Stimulated activated CD8-positive, alpha-beta memory T cell treated with anti-CD3 and anti-CD28 coated beads, Interleukin-2, amount 100 ng/mL, for 48 hours (primary cell): ENCODE results near the gene PTPRN.

Experiments
- DNase-seq, 2 donors: peaks; one replicate each; pipeline ENCODE4 v3.0.0-alpha.2; 2020; ENCODE audit warnings: low read depth in 2 of 2

PTPRN gene

DNA sequence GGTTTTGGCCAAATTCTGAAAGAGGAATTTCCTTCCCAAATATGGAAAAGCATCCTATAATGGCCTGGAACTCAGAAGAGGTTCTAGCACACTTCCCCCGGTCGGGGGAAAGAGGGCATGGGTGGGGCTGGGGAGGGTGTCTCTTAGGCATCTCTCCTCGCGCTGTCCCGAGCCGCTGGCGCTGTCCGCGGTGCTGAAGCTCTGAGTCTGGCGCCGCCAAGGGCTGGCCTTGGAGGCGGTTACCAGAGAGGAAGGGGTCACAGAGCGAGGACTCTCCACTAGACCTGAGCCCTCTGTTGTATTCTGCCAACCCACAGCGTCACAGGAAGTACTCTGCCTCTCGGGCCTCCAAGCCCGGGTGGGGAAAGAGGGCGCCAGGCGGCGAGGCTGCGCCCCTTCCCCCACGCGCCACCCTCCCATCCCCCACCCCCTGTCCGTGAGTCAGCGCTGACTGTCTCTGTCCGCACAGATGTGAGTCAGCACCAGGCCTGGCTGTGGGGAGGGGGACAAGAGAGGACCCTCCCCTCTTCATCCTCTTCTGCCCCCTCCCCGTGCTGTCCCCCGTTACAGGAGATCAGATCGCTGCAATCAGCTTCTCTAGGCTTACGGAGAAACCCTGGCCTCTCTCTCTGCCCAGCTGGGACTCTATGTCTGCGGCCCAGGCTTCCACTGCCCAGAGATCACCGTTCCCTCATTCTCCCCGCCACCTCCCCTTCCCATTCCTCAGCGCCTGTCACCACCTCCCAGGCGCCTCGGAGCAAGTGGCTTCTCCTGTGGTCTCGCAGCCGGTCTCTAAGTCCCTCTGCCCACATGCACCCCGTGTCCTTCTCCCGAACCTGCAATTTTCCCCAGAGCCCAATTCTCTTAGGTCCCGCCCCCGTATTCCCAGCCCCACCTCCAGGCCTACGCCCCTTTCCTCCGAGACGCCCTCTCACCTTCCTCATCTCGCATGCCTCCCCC, 779 bp downstream of the PTPRN start:
- DNase-seq: peak; percentile 56 to 61

DNA sequence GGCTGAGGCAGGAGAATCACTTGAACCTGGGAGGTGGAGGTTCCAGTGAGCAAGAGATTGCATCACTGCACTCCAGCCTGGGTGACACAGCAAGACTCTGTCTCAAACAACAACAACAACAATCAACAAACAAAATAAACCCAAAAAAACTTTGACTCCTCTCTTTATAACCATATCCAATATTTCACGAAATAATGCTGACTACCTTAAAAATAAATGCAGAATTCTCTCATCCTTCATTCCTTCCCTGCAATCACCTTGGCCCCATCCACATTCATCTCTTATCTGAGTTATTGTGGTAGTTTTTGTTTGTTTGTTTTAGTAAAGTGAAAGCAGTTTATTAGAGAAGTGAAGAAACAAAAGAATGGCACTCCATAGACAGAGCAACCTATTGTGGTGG, 3.2 kb downstream of the PTPRN start:
- DNase-seq: no peak

- no peak for DNase-seq
Observed at GRCh38 chr2:219304223-219304622, 5.0 kb downstream of the PTPRN start.

DNA sequence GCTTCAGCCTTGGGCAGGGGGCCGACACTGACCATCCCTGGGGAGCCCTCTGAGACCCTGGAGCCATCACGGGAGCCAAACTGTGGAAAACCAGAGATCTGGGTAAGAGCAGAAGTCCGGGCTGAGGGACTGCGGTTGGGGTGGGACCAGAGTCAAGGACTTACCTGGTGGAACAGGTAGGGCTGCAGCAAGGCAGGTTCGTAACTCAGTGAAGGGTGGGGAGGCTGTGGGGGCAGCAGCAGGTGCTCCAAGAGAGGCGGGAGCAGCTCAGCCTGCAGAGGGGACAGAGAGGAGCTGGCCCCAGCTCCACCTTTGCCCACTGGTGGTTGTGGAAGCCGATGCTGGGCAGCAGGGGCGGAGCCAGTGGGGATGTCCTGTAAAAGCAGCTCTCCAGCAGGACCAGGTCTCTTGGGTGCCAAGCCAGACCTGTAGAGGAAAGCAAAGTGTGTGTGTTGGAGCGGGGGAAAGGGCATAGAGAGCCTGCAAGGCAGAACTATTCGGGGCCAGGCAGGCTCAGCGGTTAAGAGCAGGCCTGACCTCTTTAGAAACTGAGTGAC, 6.7 kb downstream of the PTPRN start:
- no peak for DNase-seq

- no peak for DNase-seq
Observed at GRCh38 chr2:219300022-219300421, 9.2 kb downstream of the PTPRN start.

DNA sequence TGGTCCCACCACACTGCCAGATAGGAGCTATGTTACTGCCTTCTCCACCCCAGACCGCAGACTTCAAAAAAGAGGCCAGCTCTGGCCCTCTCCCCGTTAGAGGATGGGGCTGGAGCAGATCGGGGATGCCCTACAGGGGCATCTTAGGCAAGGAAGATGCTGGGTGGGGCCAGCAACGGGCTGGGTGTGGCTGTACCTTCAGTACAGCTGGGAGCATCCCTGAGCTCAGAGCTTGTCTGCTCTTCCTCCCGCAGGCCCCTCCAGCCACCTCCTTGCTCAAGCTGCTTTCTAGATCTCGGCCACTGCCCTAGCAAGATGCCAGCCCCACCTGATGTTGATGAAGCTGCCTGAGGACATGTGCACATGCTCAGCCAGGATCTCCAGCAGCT, 9.8 kb downstream of the PTPRN start:
- DNase-seq: no peak

- peak; percentile 79 to 88 for DNase-seq
Observed at GRCh38 chr2:219298759-219299371, 10.3 kb downstream of the PTPRN start.

DNA sequence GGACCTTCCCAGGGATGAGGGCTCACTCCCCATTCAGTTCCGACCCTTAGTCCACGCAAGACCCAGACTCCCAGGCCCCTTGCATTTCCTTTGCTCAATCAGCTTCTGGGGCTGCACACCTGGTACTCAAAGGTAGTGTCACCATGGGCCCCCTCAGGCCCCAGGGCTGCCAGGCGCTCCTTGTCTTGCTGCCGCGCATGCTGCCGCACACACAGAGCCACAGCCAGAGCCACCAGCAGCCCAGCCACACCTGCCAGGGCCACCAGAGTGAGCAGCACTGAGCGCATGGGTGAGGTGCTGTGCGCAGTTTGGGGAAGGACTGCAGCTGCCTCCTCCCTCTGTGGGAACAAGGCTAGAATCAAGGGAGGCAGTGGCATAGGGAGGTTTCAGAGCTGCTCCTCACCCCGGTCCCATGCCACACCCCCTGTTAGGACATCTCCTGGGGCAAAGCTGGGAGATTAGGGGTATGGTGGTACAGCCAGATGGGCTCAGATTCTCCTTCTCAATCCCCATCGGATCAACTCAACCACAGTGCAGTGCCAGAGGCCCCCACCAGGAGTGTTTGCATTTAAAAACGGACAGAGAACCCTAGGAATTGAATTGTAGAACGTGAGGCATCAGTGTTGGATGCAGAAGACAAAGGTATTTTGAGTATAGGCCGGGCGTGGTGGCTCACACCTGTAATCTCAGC, 11.3 kb downstream of the PTPRN start:
- no peak for DNase-seq

- no peak for DNase-seq
Observed at GRCh38 chr2:219296631-219297391, 12.4 kb downstream of the PTPRN start.

DNA sequence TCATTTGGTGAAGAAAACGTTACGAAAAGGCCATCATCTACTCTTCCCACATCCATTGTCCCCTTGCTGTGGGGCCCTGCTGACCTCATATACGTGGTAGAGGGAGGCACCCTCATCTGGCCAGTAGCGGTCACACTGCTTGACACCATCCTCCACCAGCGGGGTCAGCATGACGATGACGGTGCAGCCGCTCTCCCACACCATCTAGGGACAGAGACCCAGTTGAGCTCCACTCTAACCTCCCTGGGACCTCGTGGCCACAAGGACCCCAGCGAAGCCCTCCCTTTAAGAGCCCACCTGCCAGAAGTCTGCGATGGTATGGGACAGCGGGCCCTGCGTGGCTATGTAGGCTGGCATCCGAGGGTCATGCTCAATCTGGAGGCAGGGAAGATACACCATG, 13.1 kb downstream of the PTPRN start:
- DNase-seq: no peak

DNA sequence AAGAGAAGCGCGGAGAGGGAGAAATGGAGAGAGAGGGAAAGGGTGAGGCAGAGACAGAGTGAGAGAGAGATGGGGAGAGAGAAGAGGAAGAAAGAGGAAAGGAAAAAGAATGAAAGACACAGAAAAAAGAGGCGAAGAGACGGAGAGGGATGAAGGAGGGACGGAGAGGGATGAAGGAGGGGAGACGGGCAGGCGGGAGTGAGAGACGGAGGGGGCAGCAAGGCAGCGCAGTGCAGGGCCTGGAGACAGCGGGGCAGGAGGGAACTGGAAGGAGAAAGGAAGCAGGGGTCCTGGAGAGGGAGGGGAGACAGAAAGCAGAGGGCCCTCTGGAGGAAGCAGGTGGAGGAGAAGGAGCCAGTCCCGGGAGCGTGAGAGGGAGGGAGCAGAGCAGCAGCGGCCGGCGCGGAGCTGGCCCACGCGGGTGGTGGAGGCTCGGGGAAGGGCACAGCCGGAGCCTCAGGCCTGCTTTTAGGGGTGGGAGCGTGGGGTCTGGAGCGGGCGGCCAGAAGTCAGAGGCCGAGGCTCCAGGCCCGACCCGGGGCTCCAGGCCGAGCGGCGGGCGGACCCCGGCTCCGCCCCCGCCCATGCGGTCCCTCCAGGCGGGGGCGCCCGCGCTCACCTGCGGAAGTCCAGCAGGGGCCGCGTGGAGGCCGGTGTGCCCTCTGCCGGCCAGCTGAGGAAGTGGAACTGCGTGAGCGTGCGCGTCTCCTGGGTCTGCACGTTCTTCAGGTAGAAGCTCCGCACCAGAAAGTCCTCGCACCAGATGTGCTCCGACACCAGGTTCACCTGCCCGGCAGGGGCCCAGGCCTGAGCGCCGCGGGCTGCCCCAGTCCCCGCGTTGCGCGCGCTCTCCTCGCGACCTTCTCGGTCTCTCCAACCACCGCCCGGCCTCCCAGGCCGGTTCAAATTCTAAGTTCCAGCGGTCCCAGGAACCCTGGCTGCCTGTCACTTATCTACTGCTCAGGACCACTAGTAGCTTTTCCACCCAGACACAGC, 14.5 kb downstream of the PTPRN start:
- peak; percentile 82 to 84 for DNase-seq

GRCh38 chr2:219293736-219294231, 15.4 kb downstream of the PTPRN start:
- no peak for DNase-seq

- DNase-seq: no peak
Observed at GRCh38 chr2:219292616-219293015, 16.6 kb downstream of the PTPRN start.

DNA sequence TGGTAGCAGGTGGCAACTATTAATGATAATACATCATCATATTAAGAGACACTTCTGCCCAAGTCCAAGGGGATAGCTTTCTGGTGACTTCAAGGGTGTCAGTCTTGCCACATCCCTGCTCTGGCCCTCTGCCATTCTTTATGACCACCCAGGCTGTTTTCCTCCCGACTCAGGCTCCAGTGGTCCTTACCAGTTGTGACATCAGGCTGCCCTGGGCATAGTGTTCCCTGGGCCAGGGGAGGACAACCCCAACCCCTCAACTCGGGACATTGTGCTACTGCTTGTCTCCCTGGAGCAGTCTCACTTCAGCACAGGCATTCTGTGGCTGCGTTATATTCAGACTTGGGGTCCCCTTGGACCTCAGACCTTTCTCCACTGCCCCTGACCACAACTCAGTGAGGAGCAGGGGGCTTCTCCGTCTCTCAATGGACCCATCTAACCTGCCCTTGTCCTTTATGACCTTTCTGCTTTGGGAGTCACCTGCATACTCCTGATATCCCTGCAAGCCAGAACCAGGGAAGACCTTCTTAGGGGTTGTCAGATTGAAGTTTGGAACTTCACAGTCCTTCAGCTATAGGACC, 17.2 kb downstream of the PTPRN start:
- no peak for DNase-seq

- no peak for DNase-seq
Observed at GRCh38 chr2:219291394-219291793, 17.8 kb downstream of the PTPRN start.

GRCh38 chr2:219290381-219291171, 18.6 kb downstream of the PTPRN start:
- DNase-seq: no peak

- no peak for DNase-seq
Observed at GRCh38 chr2:219289537-219290361, 19.5 kb downstream of the PTPRN start.

DNA sequence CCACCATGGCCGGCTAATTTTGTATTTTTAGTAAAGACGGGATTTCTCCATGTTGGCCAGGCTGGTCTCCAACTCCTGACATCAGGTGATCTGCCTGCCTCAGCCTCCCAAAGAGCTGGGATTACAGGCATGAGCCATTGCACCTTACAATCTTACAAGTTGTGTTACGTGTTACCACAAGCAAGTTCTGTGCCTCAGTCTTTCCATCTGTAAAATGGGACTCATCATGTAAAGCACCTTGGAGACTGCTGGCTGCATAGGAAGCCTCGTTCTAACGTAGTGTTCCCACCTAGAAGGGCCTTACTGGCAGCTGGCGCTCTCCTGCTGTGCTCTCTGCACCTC, 20.0 kb downstream of the PTPRN start:
- DNase-seq: no peak
